GM15510 (cell line): ENCODE data around the gene NCR2.

Experiments used
- POLR2A ChIP-seq: IDR thresholded peaks from 3 replicates; pipeline ENCODE4 v1.6.1; 2011; ENCODE audit warnings: borderline replicate concordance; ENCODE audit not compliant: insufficient read length; ENCODE audit errors: extremely low read depth

The NCR2 gene

GRCh38 chr6:41396335-41396734 lies 60.9 kb downstream of the NCR2 start:
- TF ChIP-seq POLR2A: no peak

DNA sequence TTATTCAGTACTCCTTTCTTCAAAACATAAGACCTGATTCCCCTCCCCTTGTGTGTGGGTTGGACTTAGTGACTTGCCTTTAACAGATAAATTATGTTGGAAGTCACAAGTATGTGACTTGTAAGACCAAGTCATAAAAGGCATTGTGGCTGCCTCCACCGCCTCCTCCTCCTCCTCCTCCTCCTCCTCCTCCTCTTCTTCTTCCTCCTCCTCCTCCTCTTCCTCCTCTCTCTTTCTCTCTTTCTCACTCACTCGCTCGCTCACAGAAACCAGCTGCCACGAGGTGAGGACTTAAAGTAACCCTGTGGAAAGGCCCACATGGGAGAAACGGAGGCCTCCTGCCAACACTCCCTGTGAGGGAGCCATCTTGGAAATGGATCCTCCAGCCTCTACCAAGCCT lies 64.0 kb downstream of the NCR2 start:
- TF ChIP-seq POLR2A: no peak
